ENCODE data around the gene TAS2R60. TPM values are rescaled to one million over a fixed set of nuclear protein-coding genes. Genes with fewer than 3 reads are reported as not detected.

TAS2R60 gene
- total RNA-seq, 1 experiment from 2014 or later, result not detected

- no peaks in the 10 kb centered on the region for H3K4me1 Mint-ChIP-seq
- Histone ChIP-seq H3K9me3 (ENCODE audit: control insufficient read depth, low read depth, low read length) (no peaks in the 10 kb centered on the region), H3K56ac (ENCODE audit: insufficient read length, low read depth, low read length) (no peak overlapping the region), H3T11ph (ENCODE audit: low read length) (no peak overlapping the region), H4K5ac (ENCODE audit: insufficient read length, low read depth, low read length) (no peak overlapping the region), H3K79me2 (ENCODE audit: insufficient read depth, low read length) (no peaks in the 10 kb centered on the region), H2BK12ac (ENCODE audit: insufficient read length, low read depth, low read length) (no peak overlapping the region), H2BK120ac (ENCODE audit: low read depth, low read length, poor library complexity, severe bottlenecking) (no peak overlapping the region), H4K20me1 (ENCODE audit: control insufficient read depth, insufficient read depth, insufficient read length) (no peaks in the 10 kb centered on the region), H3K23me2 (ENCODE audit: insufficient read length, low read depth, low read length, poor library complexity, severe bottlenecking) (no peaks in the 10 kb centered on the region), H3K14ac (ENCODE audit: insufficient read depth, low read length) (no peak overlapping the region), H2AFZ (ENCODE audit: low read length) (no peak overlapping the region), H2BK20ac (ENCODE audit: low read depth, low read length, poor library complexity, severe bottlenecking) (no peak overlapping the region), H3K79me1 (ENCODE audit: insufficient read depth, low read depth, low read length, poor library complexity, severe bottlenecking) (no peaks in the 10 kb centered on the region), H3K27ac (ENCODE audit: insufficient read length, low read depth, low read length) (no peak overlapping the region), H3K18ac (ENCODE audit: insufficient read length, low read depth, low read length) (no peak overlapping the region), H2BK15ac (ENCODE audit: low read depth, low read length) (no peak overlapping the region), H3K4ac (ENCODE audit: low read depth, low read length) (no peak overlapping the region), H2BK5ac (ENCODE audit: insufficient read length, low read length) (no peak overlapping the region), H3K9ac (ENCODE audit: extremely low read depth, insufficient read length, low read length) (no peak overlapping the region), H3K4me1 (ENCODE audit: insufficient read depth, low read length) (no peaks in the 10 kb centered on the region), H4K91ac (ENCODE audit: insufficient read length, low read depth, low read length) (no peak overlapping the region), H3K4me2 (ENCODE audit: insufficient read depth, insufficient read length, low read length) (no peak overlapping the region), H3K23ac (ENCODE audit: insufficient read length, low read depth, low read length) (no peak overlapping the region), H4K8ac (replicated peaks; ENCODE audit: insufficient read length, low read depth, low read length) (no peak overlapping the region), H3K27me3 (ENCODE audit: insufficient read depth, low read length) (no peaks in the 10 kb centered on the region), H2AK5ac (ENCODE audit: insufficient read length, low read length) (no peak overlapping the region)
- no peaks in the 10 kb centered on the region for H3K36me3 Mint-ChIP-seq (ENCODE audit: insufficient read depth in 1 of 3, low read depth in 3 of 3)
- no peak for DNase-seq
- H3K9me3 Mint-ChIP-seq, result no peaks in the 10 kb centered on the region
- no peak for TF ChIP-seq CTCF (conservative IDR thresholded peaks at IDR 0.05)
- H3K4me3 Mint-ChIP-seq, result no peak overlapping the region
- H3K27me3 Mint-ChIP-seq (ENCODE audit: low read depth), result no peaks in the 10 kb centered on the region
- no peak overlapping the region for H3K27ac Mint-ChIP-seq
These were observed 37.2 kb downstream of the TAS2R60 start for GRCh38 chr7:143480501-143480900.
